ENCODE results near the gene LCLAT1. TPM values are rescaled to one million over a fixed set of nuclear protein-coding genes. Genes with fewer than 3 reads are reported as not detected.

LCLAT1 gene
- total RNA-seq, 1 experiment from 2014 or later, result 32.9 TPM

DNA sequence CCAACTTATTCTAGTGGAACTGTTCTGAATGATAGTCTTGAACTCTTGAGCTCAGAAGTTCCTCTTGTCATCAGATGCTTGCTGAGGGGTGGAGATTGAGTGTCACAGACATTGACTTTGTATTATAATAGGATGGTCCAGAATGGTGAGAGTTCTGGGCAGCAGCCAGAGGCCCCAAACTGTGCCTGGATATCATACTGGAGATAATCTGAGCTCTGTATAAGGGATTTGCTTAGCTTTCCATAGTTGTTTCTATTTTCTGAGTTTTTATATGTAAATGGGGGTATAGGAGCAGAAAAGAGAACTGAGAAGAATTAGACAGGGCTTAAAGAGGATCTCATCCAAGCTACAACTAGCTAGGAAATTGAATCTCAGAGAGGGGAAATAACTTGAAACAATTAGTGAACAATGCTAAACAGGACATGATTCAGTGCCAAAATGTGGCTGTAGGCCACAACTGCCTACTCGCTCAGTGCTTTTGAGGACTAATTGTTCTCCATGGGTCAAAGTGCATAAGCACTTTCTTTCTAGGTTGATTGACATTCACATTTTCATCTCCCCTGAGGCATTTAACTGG, 10.1 kb upstream of the LCLAT1 start:
- H2BK20ac ChIP-seq (ENCODE audit: low read depth, low read length, poor library complexity, severe bottlenecking), result no peak overlapping the region
- no peak overlapping the region for H3K9ac ChIP-seq (ENCODE audit: extremely low read depth, insufficient read length, low read length)
- no peak overlapping the region for H3K56ac ChIP-seq (ENCODE audit: insufficient read length, low read depth, low read length)
- 0 out of 2 replicates have a peak, but pooled peaks cover 3% of the 10 kb centered on the region for H3K4me1 ChIP-seq (ENCODE audit: insufficient read depth, low read length)
- H4K20me1 ChIP-seq (ENCODE audit: control insufficient read depth, insufficient read depth, insufficient read length), result no peaks in the 10 kb centered on the region
- no peak overlapping the region for H4K91ac ChIP-seq (ENCODE audit: insufficient read length, low read depth, low read length)
- H3T11ph ChIP-seq (ENCODE audit: low read length), result no peak overlapping the region
- H2BK5ac ChIP-seq (ENCODE audit: insufficient read length, low read length), result no peak overlapping the region
- TF ChIP-seq, protein P1, sequence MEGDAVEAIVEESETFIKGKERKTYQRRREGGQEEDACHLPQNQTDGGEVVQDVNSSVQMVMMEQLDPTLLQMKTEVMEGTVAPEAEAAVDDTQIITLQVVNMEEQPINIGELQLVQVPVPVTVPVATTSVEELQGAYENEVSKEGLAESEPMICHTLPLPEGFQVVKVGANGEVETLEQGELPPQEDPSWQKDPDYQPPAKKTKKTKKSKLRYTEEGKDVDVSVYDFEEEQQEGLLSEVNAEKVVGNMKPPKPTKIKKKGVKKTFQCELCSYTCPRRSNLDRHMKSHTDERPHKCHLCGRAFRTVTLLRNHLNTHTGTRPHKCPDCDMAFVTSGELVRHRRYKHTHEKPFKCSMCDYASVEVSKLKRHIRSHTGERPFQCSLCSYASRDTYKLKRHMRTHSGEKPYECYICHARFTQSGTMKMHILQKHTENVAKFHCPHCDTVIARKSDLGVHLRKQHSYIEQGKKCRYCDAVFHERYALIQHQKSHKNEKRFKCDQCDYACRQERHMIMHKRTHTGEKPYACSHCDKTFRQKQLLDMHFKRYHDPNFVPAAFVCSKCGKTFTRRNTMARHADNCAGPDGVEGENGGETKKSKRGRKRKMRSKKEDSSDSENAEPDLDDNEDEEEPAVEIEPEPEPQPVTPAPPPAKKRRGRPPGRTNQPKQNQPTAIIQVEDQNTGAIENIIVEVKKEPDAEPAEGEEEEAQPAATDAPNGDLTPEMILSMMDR (conservative IDR thresholded peaks at IDR 0.05), result no peak
- H2BK12ac ChIP-seq (ENCODE audit: insufficient read length, low read depth, low read length), result no peak overlapping the region
- no peak overlapping the region for H3K4me3 Mint-ChIP-seq
- peaks cover 10 to 13% of the 10 kb centered on the region in 2 experiments for H3K4me1 Mint-ChIP-seq
- H3K27ac Mint-ChIP-seq, result no peak overlapping the region
- H2AK5ac ChIP-seq (ENCODE audit: insufficient read length, low read length), result no peak overlapping the region
- no peaks in the 10 kb centered on the region for H3K9me3 Mint-ChIP-seq
- H3K9me3 ChIP-seq (ENCODE audit: control insufficient read depth, low read depth, low read length), result no peaks in the 10 kb centered on the region
- no peak overlapping the region for H2AFZ ChIP-seq (ENCODE audit: low read length)
- H2BK15ac ChIP-seq (ENCODE audit: low read depth, low read length), result no peak overlapping the region
- H3K23ac ChIP-seq (ENCODE audit: insufficient read length, low read depth, low read length), result no peak overlapping the region
- H4K5ac ChIP-seq (ENCODE audit: insufficient read length, low read depth, low read length), result no peak overlapping the region
- DNase-seq, result no peak
- H3K4ac ChIP-seq (ENCODE audit: low read depth, low read length), result no peak overlapping the region
- H3K36me3 Mint-ChIP-seq (ENCODE audit: insufficient read depth in 1 of 3, low read depth in 3 of 3), result no peaks in the 10 kb centered on the region; a peak in 1 of 7 replicates
- no peaks in the 10 kb centered on the region for H3K27me3 ChIP-seq (ENCODE audit: insufficient read depth, low read length)
- H3K79me2 ChIP-seq (ENCODE audit: insufficient read depth, low read length), result no peaks in the 10 kb centered on the region
- H3K4me2 ChIP-seq (ENCODE audit: insufficient read depth, insufficient read length, low read length), result no peak overlapping the region
- H3K27me3 Mint-ChIP-seq (ENCODE audit: low read depth), result no peaks in the 10 kb centered on the region
- H3K27ac ChIP-seq (ENCODE audit: insufficient read length, low read depth, low read length), result no peak overlapping the region
- H3K23me2 ChIP-seq (ENCODE audit: insufficient read length, low read depth, low read length, poor library complexity, severe bottlenecking), result no peaks in the 10 kb centered on the region
- no peaks in the 10 kb centered on the region for H3K79me1 ChIP-seq (ENCODE audit: insufficient read depth, low read depth, low read length, poor library complexity, severe bottlenecking)
- H4K8ac ChIP-seq (replicated peaks; ENCODE audit: insufficient read length, low read depth, low read length), result no peak overlapping the region
- no peak overlapping the region for H2BK120ac ChIP-seq (ENCODE audit: low read depth, low read length, poor library complexity, severe bottlenecking)
- no peak overlapping the region for H3K18ac ChIP-seq (ENCODE audit: insufficient read length, low read depth, low read length)
- WGBS (ENCODE audit: extremely low coverage, insufficient read length, low lambda C conversion rate), result no CpG with 5 or more reads among the region's 1 CpG
- no peak overlapping the region for H3K14ac ChIP-seq (ENCODE audit: insufficient read depth, low read length)

Measured in H9 (cell line).